HCT116 (cell line): ENCODE results near the gene GFER. TPM values are rescaled to one million over a fixed set of nuclear protein-coding genes. Genes with fewer than 3 reads are reported as not detected.
A peak's percentile ranks its signal among the peaks of the same experiment; 100 is the strongest.

Experiments used
- ATAC-seq: fragments of 200-7000 bp; cut with Tn5 transposase; 2 replicates; pipeline ENCODE4 v1.9.1; 2020; ENCODE audit warnings: mild to moderate bottlenecking, moderate library complexity
- BruUV-seq: library from RNA; stranded (reverse); fragments of 400-500 nt; replicated peaks from 2 replicates; lab custom pipeline; 2021; lab: Mats Ljungman, UMichigan
- CTCF ChIA-PET: fragments of 300-600 bp; sonication (Branson Sonifier 250); formaldehyde crosslinking; loops from one replicate; lab custom pipeline; 2021; ENCODE audit warnings: antibody characterized with exemption; lab: Charles Lee
- POLR2A ChIA-PET: fragments of 300-600, 350-600 bp; sonication (Branson Sonifier 250); formaldehyde crosslinking; loops from one replicate; lab custom pipeline; 2021; ENCODE audit warnings: antibody characterized with exemption; lab: Charles Lee
- RAD21 ChIA-PET, 2 experiments: fragments of 300-600 bp; sonication (Branson Sonifier 250); formaldehyde crosslinking; loops; one replicate each; lab custom pipeline; 2023; ENCODE audit warnings: low total read pairs in 2 of 2; ENCODE audit not compliant: uncharacterized antibody in 2 of 2, unreplicated experiment in 2 of 2, low non-redundant PET in 1 of 2; lab: Charles Lee
- DNase-seq: peaks from one replicate; pipeline ENCODE4 v3.0.0-alpha.2; 2010; ENCODE audit warnings: low read depth, low spot score
- H2AFZ ChIP-seq: fragments of 200-600 bp; shearing (Covaris generic), sonication (generic); 2 replicates; pipeline ENCODE4 v1.6.1; 2017; ENCODE audit warnings: low read depth, mixed run types, mixed read lengths, antibody characterized with exemption, low read length; ENCODE audit not compliant: poor library complexity, severe bottlenecking
- H3K27ac ChIP-seq: 2 replicates; pipeline ENCODE4 v1.5.1; 2012; ENCODE audit warnings: low read depth, low read length
- H3K27me3 ChIP-seq: fragments of 200-600 bp; sonication (generic); 2 replicates; pipeline ENCODE4 v1.6.1; 2016; ENCODE audit warnings: mixed run types, low read length, mixed read lengths; ENCODE audit not compliant: insufficient read depth
- H3K36me3 ChIP-seq, 2 experiments: fragments of 200-500 bp in 1 of 2; fragments of 200-600 bp in 1 of 2; sonication (Bioruptor generic) in 1 of 2; sonication (generic) in 1 of 2; 2 replicates each; pipeline versions ENCODE4 v1.5.1 to v1.6.1; 2014 to 2016; ENCODE audit warnings: low read length in 2 of 2, inconsistent platforms in 1 of 2, mixed read lengths in 1 of 2, mixed run types in 1 of 2; ENCODE audit not compliant: insufficient read depth in 2 of 2, control insufficient read depth in 1 of 2
- H3K4me1 ChIP-seq, 2 experiments: fragments of 200-600 bp in 1 of 2; sonication (generic) in 1 of 2; 2 replicates each; pipeline versions ENCODE4 v1.5.1 to v1.6.1; 2012 to 2017; ENCODE audit warnings: low read length in 2 of 2, inconsistent platforms in 1 of 2, mild to moderate bottlenecking in 1 of 2, mixed read lengths in 1 of 2, mixed run types in 1 of 2, moderate library complexity in 1 of 2; ENCODE audit not compliant: insufficient read depth in 2 of 2, control insufficient read depth in 1 of 2
- H3K4me2 ChIP-seq: fragments of 200-600 bp; sonication (generic); 2 replicates; pipeline ENCODE4 v1.6.1; 2017; ENCODE audit warnings: mixed run types, low read length, mixed read lengths
- H3K4me3 ChIP-seq, 2 experiments: fragments of 200-600 bp in 1 of 2; sonication (generic) in 1 of 2; replicated peaks in 1 of 2; 2 replicates each; pipeline ENCODE4 v1.5.1; 2011 to 2016; ENCODE audit warnings: low read length in 2 of 2, control low read depth in 1 of 2, low read depth in 1 of 2, mild to moderate bottlenecking in 1 of 2, mixed read lengths in 1 of 2, mixed run types in 1 of 2
- H3K79me2 ChIP-seq: fragments of 200-600 bp; sonication (generic); 2 replicates; pipeline ENCODE4 v1.6.1; 2017; ENCODE audit warnings: mild to moderate bottlenecking, mixed run types, low read length, moderate library complexity, mixed read lengths; ENCODE audit not compliant: insufficient read depth
- H3K9ac ChIP-seq: fragments of 200-600 bp; sonication (generic); 2 replicates; pipeline ENCODE4 v1.6.1; 2016; ENCODE audit warnings: low read length, mixed read lengths
- H3K9me2 ChIP-seq: fragments of 200-600 bp; sonication (generic), shearing (Covaris generic); 2 replicates; pipeline ENCODE4 v1.6.1; 2017; ENCODE audit warnings: mixed run types, mild to moderate bottlenecking, moderate library complexity; ENCODE audit not compliant: insufficient read depth
- H3K9me3 ChIP-seq, 2 experiments: fragments of 200-500 bp in 1 of 2; fragments of 200-600 bp in 1 of 2; sonication (Bioruptor generic) in 1 of 2; sonication (generic) in 1 of 2; 2 replicates each; pipeline ENCODE4 v1.6.1; 2014 to 2017; ENCODE audit warnings: low read length in 2 of 2, mixed read lengths in 2 of 2, inconsistent platforms in 1 of 2, low read depth in 1 of 2, mild to moderate bottlenecking in 1 of 2, mixed run types in 1 of 2, moderate library complexity in 1 of 2; ENCODE audit not compliant: control insufficient read depth in 1 of 2, insufficient read depth in 1 of 2
- H4K20me1 ChIP-seq: fragments of 200-600 bp; sonication (generic), shearing (Covaris generic); 2 replicates; pipeline ENCODE4 v1.6.1; 2017; ENCODE audit warnings: mixed run types, mild to moderate bottlenecking, moderate library complexity; ENCODE audit not compliant: insufficient read depth
- CBX3 ChIP-seq: IDR thresholded peaks from 2 replicates; pipeline ENCODE4 v1.6.1; 2012; ENCODE audit warnings: low read depth
- ELF1 ChIP-seq: IDR thresholded peaks from 2 replicates; pipeline ENCODE4 v1.6.1; 2012; ENCODE audit warnings: low read depth, borderline replicate concordance
- EZH2phosphoT487 ChIP-seq: fragments of 200-600 bp; IDR thresholded peaks from 2 replicates; pipeline ENCODE4 v1.6.1; 2018; ENCODE audit warnings: antibody characterized with exemption, borderline replicate concordance
- RAD21 ChIP-seq: IDR thresholded peaks from 2 replicates; pipeline ENCODE4 v1.6.1; 2012; ENCODE audit warnings: low read depth, mild to moderate bottlenecking
- SP1 ChIP-seq: IDR thresholded peaks from 2 replicates; pipeline ENCODE4 v1.6.1; 2012; ENCODE audit warnings: low read depth
- SRF ChIP-seq: IDR thresholded peaks from 2 replicates; pipeline ENCODE4 v1.6.1; 2012; ENCODE audit warnings: low read depth
- TCF7L2 ChIP-seq: IDR thresholded peaks from 2 replicates; pipeline ENCODE4 v1.7.0; 2011; ENCODE audit warnings: borderline replicate concordance, inconsistent platforms; ENCODE audit not compliant: insufficient read depth, insufficient read length; ENCODE audit errors: extremely low read depth
- ZFX ChIP-seq: fragments of 450-650 bp; IDR thresholded peaks from 2 replicates; pipeline ENCODE4 v1.6.1; 2017
- ZNF274 ChIP-seq: fragments of 200-500 bp; sonication (Bioruptor generic); IDR thresholded peaks from 2 replicates; pipeline ENCODE4 v1.6.1; 2014; ENCODE audit warnings: mild to moderate bottlenecking, low read depth, low read length, inconsistent platforms
- intact Hi-C: fragments of 100-400 bp; cut with micrococcal nuclease; formaldehyde crosslinking; loops from 2 replicates; pipeline ENCODE4 v1.10.0; 2022
- total RNA-seq: library from RNA; stranded (reverse); gene quantifications from one replicate; pipeline ENCODE4 v1.2.1, GENCODE V29; 2021; ENCODE audit not compliant: unreplicated experiment
- TF ChIP-seq, protein P1 (sequence below): IDR thresholded peaks from 2 replicates; pipeline ENCODE4 v1.6.1; 2011; ENCODE audit warnings: mild to moderate bottlenecking, low read length, moderate library complexity; ENCODE audit not compliant: insufficient replicate concordance; ENCODE audit errors: extremely low read depth
- TF ChIP-seq, protein P2 (sequence below), 3 experiments: fragments of 200-600 bp in 1 of 3; sonication (generic) in 1 of 3; IDR thresholded peaks in 2 of 3; conservative IDR thresholded peaks in 1 of 3; 2 replicates each; pipeline ENCODE4 v1.5.1; 2012 to 2017; ENCODE audit warnings: low read depth in 2 of 3, low read length in 2 of 3, antibody characterized with exemption in 1 of 3, borderline replicate concordance in 1 of 3, control low read depth in 1 of 3, mild to moderate bottlenecking in 1 of 3, mixed read lengths in 1 of 3, mixed run types in 1 of 3, moderate library complexity in 1 of 3; ENCODE audit not compliant: insufficient read depth in 1 of 3
- TF ChIP-seq, protein P3 (sequence below): IDR thresholded peaks from 2 replicates; pipeline ENCODE4 v1.6.1; 2012; ENCODE audit warnings: low read depth
- TF ChIP-seq, protein P4 (sequence below): IDR thresholded peaks from 2 replicates; pipeline ENCODE4 v1.6.1; 2012

The GFER gene
- total RNA-seq, 1 experiment from 2014 or later, result 47.3 TPM

DNA sequence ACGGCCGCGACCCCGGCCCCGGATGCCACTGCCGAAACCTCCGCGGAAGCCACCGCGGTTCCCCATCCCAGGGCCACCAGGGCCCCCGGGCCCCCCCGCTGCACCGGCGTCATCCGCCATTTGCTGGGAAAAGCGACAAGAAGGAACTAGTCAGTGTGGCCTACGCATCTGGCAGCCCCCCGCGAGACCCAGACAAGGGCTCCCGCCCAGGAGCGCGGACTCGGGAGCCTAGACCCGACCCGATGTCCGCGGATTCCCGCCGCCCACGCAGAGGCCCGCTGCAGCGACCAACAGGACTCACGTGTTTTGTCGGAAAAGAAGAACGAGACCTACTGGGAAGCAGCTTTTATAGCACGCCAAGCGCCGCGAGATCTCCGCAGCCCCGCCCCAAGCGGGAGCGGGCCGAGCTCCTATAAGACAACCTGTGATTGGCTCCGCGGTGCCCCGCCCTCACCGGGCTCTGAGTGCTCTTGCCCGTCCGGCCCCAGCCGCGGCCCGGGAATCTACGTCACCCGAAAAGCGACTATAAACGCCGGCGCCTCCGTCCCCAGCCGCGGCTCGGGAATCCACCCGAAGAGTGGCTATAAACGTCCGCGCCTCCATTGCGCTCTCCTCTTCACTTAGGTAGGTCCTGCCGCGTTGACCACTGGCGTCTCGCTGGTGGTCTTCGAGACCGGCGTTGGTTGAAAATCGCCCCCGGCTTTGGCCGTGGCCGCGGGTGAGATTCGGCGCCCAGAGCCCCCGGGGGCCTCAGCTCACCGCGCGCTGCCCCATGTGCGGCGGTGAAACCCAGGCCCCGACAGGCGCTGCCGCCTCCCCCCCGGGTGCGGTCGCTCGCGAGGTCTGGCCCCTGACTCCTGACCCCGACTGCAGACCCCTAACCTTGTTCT is 19.2 kb upstream of the GFER start, which contains the start of gene RPS2 (continued):
- TF ChIP-seq, protein P1, sequence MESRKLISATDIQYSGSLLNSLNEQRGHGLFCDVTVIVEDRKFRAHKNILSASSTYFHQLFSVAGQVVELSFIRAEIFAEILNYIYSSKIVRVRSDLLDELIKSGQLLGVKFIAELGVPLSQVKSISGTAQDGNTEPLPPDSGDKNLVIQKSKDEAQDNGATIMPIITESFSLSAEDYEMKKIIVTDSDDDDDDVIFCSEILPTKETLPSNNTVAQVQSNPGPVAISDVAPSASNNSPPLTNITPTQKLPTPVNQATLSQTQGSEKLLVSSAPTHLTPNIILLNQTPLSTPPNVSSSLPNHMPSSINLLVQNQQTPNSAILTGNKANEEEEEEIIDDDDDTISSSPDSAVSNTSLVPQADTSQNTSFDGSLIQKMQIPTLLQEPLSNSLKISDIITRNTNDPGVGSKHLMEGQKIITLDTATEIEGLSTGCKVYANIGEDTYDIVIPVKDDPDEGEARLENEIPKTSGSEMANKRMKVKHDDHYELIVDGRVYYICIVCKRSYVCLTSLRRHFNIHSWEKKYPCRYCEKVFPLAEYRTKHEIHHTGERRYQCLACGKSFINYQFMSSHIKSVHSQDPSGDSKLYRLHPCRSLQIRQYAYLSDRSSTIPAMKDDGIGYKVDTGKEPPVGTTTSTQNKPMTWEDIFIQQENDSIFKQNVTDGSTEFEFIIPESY, result peak; percentile 96
- no peak for TF ChIP-seq TCF7L2
- TF ChIP-seq, all 23 proteins: peak for 6

DNA sequence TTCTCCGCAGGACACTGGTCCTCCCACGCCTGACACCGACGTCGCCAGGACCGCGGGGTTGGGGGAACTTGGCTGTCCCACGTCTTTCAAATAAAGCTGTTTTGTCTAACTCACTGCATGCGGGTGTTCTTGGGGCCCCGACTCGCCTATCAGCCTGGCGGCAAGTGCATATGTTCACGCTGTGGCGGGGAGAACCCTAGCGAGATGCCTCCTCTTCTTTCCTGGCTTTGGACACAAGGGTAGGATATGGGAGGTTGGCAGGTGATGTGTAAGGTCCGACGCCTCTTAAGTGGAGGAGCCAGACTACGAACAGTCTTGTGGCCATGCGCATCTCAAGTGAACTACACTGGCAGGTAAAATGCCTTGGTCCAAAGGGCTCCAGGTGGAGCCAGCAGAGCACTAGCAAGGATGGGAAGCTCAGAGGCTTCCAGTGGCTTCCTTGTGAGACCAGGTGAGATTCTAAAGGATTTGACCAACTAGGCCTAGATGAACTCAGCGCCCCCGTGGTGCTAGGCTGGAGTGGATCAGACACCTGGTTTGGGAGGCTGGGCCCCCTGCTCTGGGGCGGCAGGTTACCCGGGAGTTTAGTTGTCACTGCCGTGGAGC is 18.5 kb upstream of the GFER start:
- H3K4me1 ChIP-seq, result peaks cover 5 to 36% of the 10 kb centered on the region in 2 experiments; a peak in 3 of 4 replicates
- ATAC-seq (no peak), DNase-seq (no peak)
- peaks cover 6 to 20% of the 10 kb centered on the region in 2 experiments for H3K36me3 ChIP-seq
- peak overlapping the region; percentile 87 for H3K4me2 ChIP-seq
- H2AFZ ChIP-seq, result no peak overlapping the region
- peaks cover 11% of the 10 kb centered on the region; the same call in 1 of the 2 replicates for H4K20me1 ChIP-seq
- TSS peak; percentile 75 for BruUV-seq
- H3K27ac ChIP-seq, result peak overlapping the region; percentile 94
- CTCF ChIA-PET, result interaction anchor here (0.7 kb wide), 1 partner anchor 13 kb away, joined by 3 read pairs; no protein-coding TSS in a partner anchor
- H3K9me2 ChIP-seq, result no peaks in the 10 kb centered on the region
- peak overlapping the region; percentile 93 for H3K9ac ChIP-seq
- intact Hi-C loops, result no loop called here
- no peaks in the 10 kb centered on the region for H3K9me3 ChIP-seq
- H3K4me3 ChIP-seq, result peak overlapping the region; percentile 65 to 73
- H3K27me3 ChIP-seq, result no peaks in the 10 kb centered on the region
- RAD21 ChIA-PET, result no interaction called here
- peaks cover 60% of the 10 kb centered on the region for H3K79me2 ChIP-seq
- POLR2A ChIA-PET, result interaction anchor here (0.6 to 5.9 kb wide), 28 partner anchors 8 to 1054 kb away, joined by 3 to 104 read pairs (median 5); partner anchors contain the start of genes FAHD1, GFER, HAGH and MEIOB
- TF ChIP-seq, protein P2, sequence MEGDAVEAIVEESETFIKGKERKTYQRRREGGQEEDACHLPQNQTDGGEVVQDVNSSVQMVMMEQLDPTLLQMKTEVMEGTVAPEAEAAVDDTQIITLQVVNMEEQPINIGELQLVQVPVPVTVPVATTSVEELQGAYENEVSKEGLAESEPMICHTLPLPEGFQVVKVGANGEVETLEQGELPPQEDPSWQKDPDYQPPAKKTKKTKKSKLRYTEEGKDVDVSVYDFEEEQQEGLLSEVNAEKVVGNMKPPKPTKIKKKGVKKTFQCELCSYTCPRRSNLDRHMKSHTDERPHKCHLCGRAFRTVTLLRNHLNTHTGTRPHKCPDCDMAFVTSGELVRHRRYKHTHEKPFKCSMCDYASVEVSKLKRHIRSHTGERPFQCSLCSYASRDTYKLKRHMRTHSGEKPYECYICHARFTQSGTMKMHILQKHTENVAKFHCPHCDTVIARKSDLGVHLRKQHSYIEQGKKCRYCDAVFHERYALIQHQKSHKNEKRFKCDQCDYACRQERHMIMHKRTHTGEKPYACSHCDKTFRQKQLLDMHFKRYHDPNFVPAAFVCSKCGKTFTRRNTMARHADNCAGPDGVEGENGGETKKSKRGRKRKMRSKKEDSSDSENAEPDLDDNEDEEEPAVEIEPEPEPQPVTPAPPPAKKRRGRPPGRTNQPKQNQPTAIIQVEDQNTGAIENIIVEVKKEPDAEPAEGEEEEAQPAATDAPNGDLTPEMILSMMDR (IDR thresholded peaks at IDR 0.05 in 2 of 3, conservative IDR thresholded peaks at IDR 0.05 in 1 of 3; ENCODE audit: borderline replicate concordance in 1 of 3, insufficient read depth in 1 of 3, low read depth in 2 of 3, low read length in 2 of 3), result no peak
- TF ChIP-seq ZNF274 (no peak), CBX3 (no peak), SP1 (no peak), RAD21 (no peak), ZFX (no peak), EZH2phosphoT487 (no peak), TCF7L2 (no peak), SRF (no peak), ELF1 (no peak)
- TF ChIP-seq, protein P3, sequence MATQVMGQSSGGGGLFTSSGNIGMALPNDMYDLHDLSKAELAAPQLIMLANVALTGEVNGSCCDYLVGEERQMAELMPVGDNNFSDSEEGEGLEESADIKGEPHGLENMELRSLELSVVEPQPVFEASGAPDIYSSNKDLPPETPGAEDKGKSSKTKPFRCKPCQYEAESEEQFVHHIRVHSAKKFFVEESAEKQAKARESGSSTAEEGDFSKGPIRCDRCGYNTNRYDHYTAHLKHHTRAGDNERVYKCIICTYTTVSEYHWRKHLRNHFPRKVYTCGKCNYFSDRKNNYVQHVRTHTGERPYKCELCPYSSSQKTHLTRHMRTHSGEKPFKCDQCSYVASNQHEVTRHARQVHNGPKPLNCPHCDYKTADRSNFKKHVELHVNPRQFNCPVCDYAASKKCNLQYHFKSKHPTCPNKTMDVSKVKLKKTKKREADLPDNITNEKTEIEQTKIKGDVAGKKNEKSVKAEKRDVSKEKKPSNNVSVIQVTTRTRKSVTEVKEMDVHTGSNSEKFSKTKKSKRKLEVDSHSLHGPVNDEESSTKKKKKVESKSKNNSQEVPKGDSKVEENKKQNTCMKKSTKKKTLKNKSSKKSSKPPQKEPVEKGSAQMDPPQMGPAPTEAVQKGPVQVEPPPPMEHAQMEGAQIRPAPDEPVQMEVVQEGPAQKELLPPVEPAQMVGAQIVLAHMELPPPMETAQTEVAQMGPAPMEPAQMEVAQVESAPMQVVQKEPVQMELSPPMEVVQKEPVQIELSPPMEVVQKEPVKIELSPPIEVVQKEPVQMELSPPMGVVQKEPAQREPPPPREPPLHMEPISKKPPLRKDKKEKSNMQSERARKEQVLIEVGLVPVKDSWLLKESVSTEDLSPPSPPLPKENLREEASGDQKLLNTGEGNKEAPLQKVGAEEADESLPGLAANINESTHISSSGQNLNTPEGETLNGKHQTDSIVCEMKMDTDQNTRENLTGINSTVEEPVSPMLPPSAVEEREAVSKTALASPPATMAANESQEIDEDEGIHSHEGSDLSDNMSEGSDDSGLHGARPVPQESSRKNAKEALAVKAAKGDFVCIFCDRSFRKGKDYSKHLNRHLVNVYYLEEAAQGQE, result no peak
- TF ChIP-seq, protein P4, sequence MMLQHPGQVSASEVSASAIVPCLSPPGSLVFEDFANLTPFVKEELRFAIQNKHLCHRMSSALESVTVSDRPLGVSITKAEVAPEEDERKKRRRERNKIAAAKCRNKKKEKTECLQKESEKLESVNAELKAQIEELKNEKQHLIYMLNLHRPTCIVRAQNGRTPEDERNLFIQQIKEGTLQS, result no peak
